ENCODE results near the gene RHOT1. TPM values are rescaled to one million over a fixed set of nuclear protein-coding genes. Genes with fewer than 3 reads are reported as not detected.
"Not testable (repeated sequence)": the region's sequence is repeated elsewhere in the genome, so short reads cannot be mapped to it uniquely, and the experiment has no call there.

The RHOT1 gene
- total RNA-seq, 1 experiment from 2014 or later, result 24.4 TPM

- H4K8ac ChIP-seq (replicated peaks; ENCODE audit: insufficient read length, low read depth, low read length), result no peak overlapping the region
- H2BK120ac ChIP-seq (ENCODE audit: low read depth, low read length, poor library complexity, severe bottlenecking), result no peak overlapping the region
- WGBS (ENCODE audit: extremely low coverage, insufficient read length, low lambda C conversion rate), result no CpG with 5 or more reads among the region's 13 CpGs
- H3K56ac ChIP-seq (ENCODE audit: insufficient read length, low read depth, low read length), result no peak overlapping the region
- H2BK5ac ChIP-seq (ENCODE audit: insufficient read length, low read length), result no peak overlapping the region
- H2AFZ ChIP-seq (ENCODE audit: low read length), result no peak overlapping the region
- no peak overlapping the region for H2BK20ac ChIP-seq (ENCODE audit: low read depth, low read length, poor library complexity, severe bottlenecking)
- peaks cover 5% of the 10 kb centered on the region; the same call in 1 of the 2 replicates for H3K4me1 ChIP-seq (ENCODE audit: insufficient read depth, low read length)
- no peak overlapping the region for H2AK5ac ChIP-seq (ENCODE audit: insufficient read length, low read length)
- H2BK12ac ChIP-seq (ENCODE audit: insufficient read length, low read depth, low read length), result no peak overlapping the region
- H3K27me3 Mint-ChIP-seq (ENCODE audit: low read depth), result peaks cover 56% of the 10 kb centered on the region
- no peak overlapping the region for H3K23ac ChIP-seq (ENCODE audit: insufficient read length, low read depth, low read length)
- no peak overlapping the region for H3K4ac ChIP-seq (ENCODE audit: low read depth, low read length)
- no peak overlapping the region for H2BK15ac ChIP-seq (ENCODE audit: low read depth, low read length)
- no peak for DNase-seq
- no peak overlapping the region for H3K4me3 Mint-ChIP-seq
- no peak overlapping the region for H3K27ac Mint-ChIP-seq
- H3K18ac ChIP-seq (ENCODE audit: insufficient read length, low read depth, low read length), result no peak overlapping the region
- H3K27me3 ChIP-seq (ENCODE audit: insufficient read depth, low read length), result no peaks in the 10 kb centered on the region; the same call in 1 of the 2 replicates
- H4K91ac ChIP-seq (ENCODE audit: insufficient read length, low read depth, low read length), result no peak overlapping the region
- H4K20me1 ChIP-seq (ENCODE audit: control insufficient read depth, insufficient read depth, insufficient read length), result no peaks in the 10 kb centered on the region
- no peak overlapping the region for H3K14ac ChIP-seq (ENCODE audit: insufficient read depth, low read length)
- no peak overlapping the region for H3K4me2 ChIP-seq (ENCODE audit: insufficient read depth, insufficient read length, low read length)
- no peak overlapping the region for H3K9ac ChIP-seq (ENCODE audit: extremely low read depth, insufficient read length, low read length)
- TF ChIP-seq, protein P1, sequence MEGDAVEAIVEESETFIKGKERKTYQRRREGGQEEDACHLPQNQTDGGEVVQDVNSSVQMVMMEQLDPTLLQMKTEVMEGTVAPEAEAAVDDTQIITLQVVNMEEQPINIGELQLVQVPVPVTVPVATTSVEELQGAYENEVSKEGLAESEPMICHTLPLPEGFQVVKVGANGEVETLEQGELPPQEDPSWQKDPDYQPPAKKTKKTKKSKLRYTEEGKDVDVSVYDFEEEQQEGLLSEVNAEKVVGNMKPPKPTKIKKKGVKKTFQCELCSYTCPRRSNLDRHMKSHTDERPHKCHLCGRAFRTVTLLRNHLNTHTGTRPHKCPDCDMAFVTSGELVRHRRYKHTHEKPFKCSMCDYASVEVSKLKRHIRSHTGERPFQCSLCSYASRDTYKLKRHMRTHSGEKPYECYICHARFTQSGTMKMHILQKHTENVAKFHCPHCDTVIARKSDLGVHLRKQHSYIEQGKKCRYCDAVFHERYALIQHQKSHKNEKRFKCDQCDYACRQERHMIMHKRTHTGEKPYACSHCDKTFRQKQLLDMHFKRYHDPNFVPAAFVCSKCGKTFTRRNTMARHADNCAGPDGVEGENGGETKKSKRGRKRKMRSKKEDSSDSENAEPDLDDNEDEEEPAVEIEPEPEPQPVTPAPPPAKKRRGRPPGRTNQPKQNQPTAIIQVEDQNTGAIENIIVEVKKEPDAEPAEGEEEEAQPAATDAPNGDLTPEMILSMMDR (conservative IDR thresholded peaks at IDR 0.05), result no peak
- no peak overlapping the region for H3T11ph ChIP-seq (ENCODE audit: low read length)
- H3K4me1 Mint-ChIP-seq, result peaks cover 40 to 57% of the 10 kb centered on the region in 2 experiments
- no peaks in the 10 kb centered on the region for H3K9me3 ChIP-seq (ENCODE audit: control insufficient read depth, low read depth, low read length)
- no peaks in the 10 kb centered on the region for H3K79me1 ChIP-seq (ENCODE audit: insufficient read depth, low read depth, low read length, poor library complexity, severe bottlenecking)
- peaks cover 0 to 4% (median 0%) of the 10 kb centered on the region in 3 experiments; a peak in 2 of 7 replicates for H3K36me3 Mint-ChIP-seq (ENCODE audit: insufficient read depth in 1 of 3, low read depth in 3 of 3)
- no peaks in the 10 kb centered on the region; a peak in 1 of 5 replicates for H3K9me3 Mint-ChIP-seq
- peaks cover 6% of the 10 kb centered on the region for H3K23me2 ChIP-seq (ENCODE audit: insufficient read length, low read depth, low read length, poor library complexity, severe bottlenecking)
- no peak overlapping the region for H4K5ac ChIP-seq (ENCODE audit: insufficient read length, low read depth, low read length)
- no peaks in the 10 kb centered on the region for H3K79me2 ChIP-seq (ENCODE audit: insufficient read depth, low read length)
- H3K27ac ChIP-seq (ENCODE audit: insufficient read length, low read depth, low read length), result no peak overlapping the region
Measured at GRCh38 chr17:32261936-32262510, 119.7 kb downstream of the RHOT1 start.

- H2BK120ac ChIP-seq (ENCODE audit: low read depth, low read length, poor library complexity, severe bottlenecking); H4K20me1 ChIP-seq (ENCODE audit: control insufficient read depth, insufficient read depth, insufficient read length); H3K4me3 Mint-ChIP-seq; H2BK15ac ChIP-seq (ENCODE audit: low read depth, low read length); H3K27ac Mint-ChIP-seq; H3K4ac ChIP-seq (ENCODE audit: low read depth, low read length); H3K27me3 ChIP-seq (ENCODE audit: insufficient read depth, low read length); H4K8ac ChIP-seq (replicated peaks; ENCODE audit: insufficient read length, low read depth, low read length); H3K79me2 ChIP-seq (ENCODE audit: insufficient read depth, low read length); H3K18ac ChIP-seq (ENCODE audit: insufficient read length, low read depth, low read length); H3K36me3 Mint-ChIP-seq (ENCODE audit: insufficient read depth in 1 of 3, low read depth in 3 of 3); H3K9ac ChIP-seq (ENCODE audit: extremely low read depth, insufficient read length, low read length); H3K4me2 ChIP-seq (ENCODE audit: insufficient read depth, insufficient read length, low read length); DNase-seq; H4K5ac ChIP-seq (ENCODE audit: insufficient read length, low read depth, low read length); H2BK5ac ChIP-seq (ENCODE audit: insufficient read length, low read length); H2AK5ac ChIP-seq (ENCODE audit: insufficient read length, low read length); H3K27ac ChIP-seq (ENCODE audit: insufficient read length, low read depth, low read length); H3T11ph ChIP-seq (ENCODE audit: low read length); H3K79me1 ChIP-seq (ENCODE audit: insufficient read depth, low read depth, low read length, poor library complexity, severe bottlenecking); H3K56ac ChIP-seq (ENCODE audit: insufficient read length, low read depth, low read length); H3K9me3 Mint-ChIP-seq; H3K14ac ChIP-seq (ENCODE audit: insufficient read depth, low read length); H2BK12ac ChIP-seq (ENCODE audit: insufficient read length, low read depth, low read length); H2BK20ac ChIP-seq (ENCODE audit: low read depth, low read length, poor library complexity, severe bottlenecking); H3K23ac ChIP-seq (ENCODE audit: insufficient read length, low read depth, low read length); H3K9me3 ChIP-seq (ENCODE audit: control insufficient read depth, low read depth, low read length); H3K4me1 ChIP-seq (ENCODE audit: insufficient read depth, low read length); H4K91ac ChIP-seq (ENCODE audit: insufficient read length, low read depth, low read length); H2AFZ ChIP-seq (ENCODE audit: low read length): not testable (repeated sequence)
- H3K4me1 Mint-ChIP-seq, result peaks cover 45 to 56% of the 10 kb centered on the region in 2 experiments
- WGBS (ENCODE audit: extremely low coverage, insufficient read length, low lambda C conversion rate), result no CpG with 5 or more reads among the region's 17 CpGs
- peaks cover 14% of the 10 kb centered on the region for H3K23me2 ChIP-seq (ENCODE audit: insufficient read length, low read depth, low read length, poor library complexity, severe bottlenecking)
- peaks cover 69% of the 10 kb centered on the region for H3K27me3 Mint-ChIP-seq (ENCODE audit: low read depth)
Measured at GRCh38 chr17:32263515-32263914, 121.2 kb downstream of the RHOT1 start.

Data from H9 (cell line).